GM21825 (cell line): ENCODE measurements around the gene ZNF773.
"Not testable (repeated sequence)": the region's sequence is repeated elsewhere in the genome, so short reads cannot be mapped to it uniquely, and the experiment has no call there.

Experiments used
- ATAC-seq: cut with Tn5 transposase; IDR thresholded peaks from one replicate; pipeline ENCODE4 v1.9.1; 2021; ENCODE audit warnings: mild to moderate bottlenecking, moderate library complexity; ENCODE audit not compliant: unreplicated experiment

ZNF773 gene

DNA sequence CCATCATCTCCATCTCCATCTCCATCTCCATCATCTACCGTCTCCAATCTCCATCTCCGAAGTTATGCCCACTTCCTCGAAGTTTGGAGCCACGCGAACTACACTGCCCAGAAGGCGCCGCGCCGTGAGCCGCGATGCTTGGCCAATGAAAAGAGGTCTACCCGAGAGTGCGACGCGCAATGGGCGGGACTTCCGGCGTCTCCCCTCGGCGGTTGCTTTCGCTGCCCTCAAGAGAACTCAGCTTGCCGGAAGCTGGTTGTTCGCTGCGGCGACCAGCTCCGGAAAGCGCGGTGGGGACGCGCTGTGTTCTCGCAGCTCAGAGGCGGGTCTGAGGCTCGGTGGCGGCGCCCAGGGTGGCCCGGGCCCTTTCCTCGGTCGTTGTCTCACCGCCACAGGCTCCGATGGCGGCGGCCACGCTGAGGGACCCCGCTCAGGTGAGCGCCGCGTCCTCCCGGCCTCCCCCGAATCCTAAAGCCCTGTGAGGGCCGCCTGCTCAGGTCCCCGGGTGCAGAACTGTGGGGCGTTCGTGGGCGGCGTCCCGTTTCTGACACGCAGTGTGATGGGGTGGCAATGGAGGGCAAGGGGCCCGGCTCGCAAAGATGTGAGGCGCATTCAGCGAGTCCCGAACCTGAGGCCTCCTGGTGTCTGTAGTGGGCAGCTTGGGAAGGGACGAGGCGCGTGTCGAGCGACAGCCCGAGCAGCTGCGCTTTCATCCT, at the start of gene ZNF773:
Gene ZNF773, plus strand, starts transcription at position 259 of the 716 bp plus-strand sequence. Its CDS starts 143 bp downstream, at position 402.
- ATAC-seq: peak; percentile 98

GRCh38 chr19:57452307-57452706, 47.4 kb upstream of the ZNF773 start:
- no peak for ATAC-seq

GRCh38 chr19:57465680-57466381, 33.9 kb upstream of the ZNF773 start:
- ATAC-seq: no peak

GRCh38 chr19:57466489-57466888, 33.2 kb upstream of the ZNF773 start:
- ATAC-seq: no peak

GRCh38 chr19:57473646-57474045, 26.1 kb upstream of the ZNF773 start:
- ATAC-seq: no peak

DNA sequence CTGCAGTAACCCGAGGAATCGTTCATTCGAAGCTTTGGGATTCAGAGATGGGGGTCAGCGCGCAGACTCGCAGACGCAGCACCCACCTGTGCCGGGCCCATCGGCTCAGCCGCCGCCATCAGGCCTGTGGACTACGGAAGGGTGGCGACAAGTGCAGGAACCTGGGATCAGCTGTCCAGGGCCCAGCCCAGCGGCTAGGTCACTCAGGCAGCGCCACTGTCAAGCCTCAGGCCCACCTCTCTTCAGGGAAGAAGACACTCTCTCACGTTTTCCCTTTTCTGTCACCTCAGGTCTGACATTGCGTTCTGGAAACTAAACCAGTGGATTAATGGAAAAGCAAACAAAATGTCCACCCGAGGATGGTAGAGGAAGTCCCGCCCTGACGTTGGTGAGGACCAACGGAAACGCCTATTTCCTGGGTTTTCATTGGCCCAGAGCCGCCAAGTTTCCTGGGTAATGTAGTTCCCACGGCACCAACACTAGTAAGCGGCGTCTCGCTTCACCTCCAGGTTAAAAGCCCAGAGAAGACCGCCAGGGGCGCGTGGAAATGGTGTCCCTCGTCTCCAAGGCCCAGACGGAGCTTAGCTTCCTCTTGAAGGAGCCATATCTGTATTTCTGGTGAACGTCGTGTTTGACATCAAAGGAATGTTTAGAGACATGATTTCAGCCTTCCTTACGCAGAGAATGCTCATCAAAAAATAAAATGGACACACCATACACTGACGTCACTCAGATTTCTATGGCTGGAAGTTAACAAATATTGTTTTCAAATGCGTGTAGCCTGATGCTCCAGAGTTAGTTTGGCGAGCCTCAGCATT, 22.3 kb upstream of the ZNF773 start, which contains the start of gene ZNF772:
Gene ZNF772, minus strand, starts transcription at position 376 of the 818 bp plus-strand sequence. Its CDS starts 257 bp downstream, at position 119.
- peak; percentile 95 for ATAC-seq

DNA sequence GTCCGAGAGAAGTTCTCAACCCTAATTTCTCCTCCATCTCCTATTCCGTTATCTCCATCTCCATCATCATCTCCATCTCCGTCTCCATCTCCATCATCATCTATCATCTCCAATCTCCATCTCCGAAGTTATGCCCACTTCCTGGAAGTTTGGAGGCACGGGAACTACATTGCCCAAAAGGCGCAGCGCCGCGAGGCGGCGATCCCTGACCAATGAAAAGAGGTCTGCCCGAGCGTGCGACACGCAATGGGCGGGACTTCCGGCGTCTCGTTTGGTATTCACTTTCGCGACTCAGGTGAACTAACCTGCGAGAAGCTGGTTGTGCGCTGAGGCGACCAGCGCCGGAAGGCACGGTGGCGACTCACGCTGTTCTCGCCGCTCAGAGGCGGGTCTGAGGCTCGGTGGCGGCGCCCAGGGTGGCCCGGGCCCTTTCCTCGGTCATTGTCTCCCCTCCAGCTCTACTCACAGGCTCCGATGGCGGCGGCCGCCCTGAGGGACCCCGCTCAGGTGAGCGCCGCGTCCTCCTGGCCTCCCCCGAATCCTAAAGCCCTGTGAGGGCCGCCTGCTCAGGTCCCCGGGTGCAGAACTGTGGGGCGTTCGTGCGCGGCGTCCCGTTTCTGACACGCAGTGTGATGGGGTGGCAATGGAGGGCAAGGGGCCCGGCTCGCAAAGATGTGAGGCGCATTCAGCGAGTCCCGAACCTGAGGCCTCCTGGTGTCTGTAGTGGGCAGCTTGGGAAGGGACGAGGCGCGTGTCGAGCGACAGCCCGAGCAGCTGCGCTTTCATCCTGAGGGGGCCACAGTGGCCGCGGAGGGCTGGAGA, 12.1 kb upstream of the ZNF773 start, which contains the start of gene ZNF419:
Gene ZNF419, plus strand, starts transcription at position 274 of the 822 bp plus-strand sequence. Its CDS starts 201 bp downstream, at position 475.
- ATAC-seq: peak; percentile 86

DNA sequence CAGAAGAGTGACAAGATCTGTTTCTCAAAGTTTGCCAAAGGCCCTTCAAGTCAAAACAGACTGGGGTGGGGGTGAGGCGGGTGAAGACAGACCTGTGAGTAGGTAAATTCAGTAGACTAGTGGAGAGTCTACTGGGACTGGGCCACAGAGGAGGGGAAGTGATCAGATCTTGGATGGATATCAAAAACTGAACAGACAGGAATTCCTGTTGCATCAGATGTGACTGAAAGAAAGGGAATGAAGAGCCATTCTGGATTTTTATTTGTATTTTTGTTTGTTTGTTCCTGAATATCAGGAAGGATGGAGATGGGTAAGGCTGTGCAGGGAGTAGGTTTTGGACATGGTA, 11.5 kb upstream of the ZNF773 start:
- not testable (repeated sequence) for ATAC-seq

DNA sequence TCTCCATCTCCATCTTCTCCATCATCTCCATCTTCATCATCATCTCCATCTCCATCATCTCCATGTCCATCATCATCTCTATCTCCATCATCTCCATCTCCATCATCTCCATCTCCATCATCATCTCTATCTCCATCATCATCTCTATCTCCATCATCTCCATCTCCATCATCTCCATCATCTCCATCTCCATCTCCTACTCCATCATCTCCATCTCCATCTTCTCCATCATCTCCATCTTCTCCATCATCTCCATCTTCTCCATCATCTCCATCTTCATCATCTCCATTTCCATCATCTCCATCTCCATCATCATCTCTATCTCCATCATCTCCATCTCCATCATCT, 432 bp upstream of the ZNF773 start:
- ATAC-seq: not testable (repeated sequence)

- not testable (repeated sequence) for ATAC-seq
Measured at GRCh38 chr19:57500400-57500799, 662 bp downstream of the ZNF773 start.

DNA sequence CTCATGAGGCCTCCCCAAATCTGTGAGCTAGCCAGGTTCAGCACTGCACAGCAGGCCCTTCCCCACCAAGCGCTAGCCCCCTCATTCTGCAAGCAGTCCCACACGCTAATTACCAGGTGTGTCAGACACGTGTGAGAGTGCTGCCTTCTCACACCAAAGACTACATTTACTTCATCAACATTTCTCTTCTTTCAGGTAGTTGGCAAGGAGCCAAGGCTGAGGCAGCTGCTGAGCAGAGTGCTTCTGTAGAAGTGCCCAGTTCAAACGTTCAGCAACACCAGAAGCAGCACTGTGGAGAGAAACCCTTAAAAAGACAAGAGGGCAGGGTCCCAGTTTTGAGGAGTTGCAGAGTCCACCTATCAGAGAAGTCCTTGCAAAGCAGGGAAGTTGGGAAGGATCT, 6.4 kb downstream of the ZNF773 start:
- no peak for ATAC-seq

DNA sequence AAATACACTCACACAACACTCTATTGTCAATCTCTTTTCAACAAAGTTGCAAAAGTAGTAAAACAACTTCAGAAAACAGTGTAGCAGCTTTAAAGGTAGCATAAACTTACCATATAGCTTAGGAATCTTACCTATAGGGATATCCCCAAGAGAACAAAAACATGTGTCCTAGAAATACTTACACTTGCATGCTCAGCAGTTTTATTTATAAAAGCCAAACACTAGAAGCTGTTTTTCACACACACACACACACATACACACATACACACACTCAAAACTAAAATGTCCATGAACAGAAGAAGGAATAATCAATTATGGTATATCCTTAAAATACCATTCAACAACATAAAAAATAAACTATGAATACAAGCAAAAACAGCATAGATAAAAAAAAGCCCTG, 11.7 kb downstream of the ZNF773 start:
- ATAC-seq: no peak

- ATAC-seq: no peak
Measured at GRCh38 chr19:57512845-57513244, 13.1 kb downstream of the ZNF773 start.

DNA sequence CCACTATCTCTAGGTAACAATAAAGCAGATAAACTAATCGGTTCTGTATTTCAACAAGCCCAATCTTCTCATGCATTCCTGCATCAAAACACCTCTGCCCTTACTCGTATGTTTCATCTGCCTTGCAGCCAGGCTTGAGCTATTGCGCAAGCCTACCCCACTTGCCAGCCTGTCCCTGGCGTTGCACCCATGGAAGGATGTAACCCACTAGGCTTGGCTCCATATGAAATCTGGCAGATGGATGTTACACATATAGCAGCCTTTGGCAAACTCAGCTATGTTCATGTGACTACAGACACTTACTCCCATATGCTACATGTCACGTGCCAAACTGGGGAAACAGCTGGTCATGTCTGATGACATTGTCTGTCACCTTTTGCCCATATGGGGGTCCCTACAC, 15.5 kb downstream of the ZNF773 start:
- no peak for ATAC-seq

- not testable (repeated sequence) for ATAC-seq
Measured at GRCh38 chr19:57518021-57518420, 18.3 kb downstream of the ZNF773 start.

DNA sequence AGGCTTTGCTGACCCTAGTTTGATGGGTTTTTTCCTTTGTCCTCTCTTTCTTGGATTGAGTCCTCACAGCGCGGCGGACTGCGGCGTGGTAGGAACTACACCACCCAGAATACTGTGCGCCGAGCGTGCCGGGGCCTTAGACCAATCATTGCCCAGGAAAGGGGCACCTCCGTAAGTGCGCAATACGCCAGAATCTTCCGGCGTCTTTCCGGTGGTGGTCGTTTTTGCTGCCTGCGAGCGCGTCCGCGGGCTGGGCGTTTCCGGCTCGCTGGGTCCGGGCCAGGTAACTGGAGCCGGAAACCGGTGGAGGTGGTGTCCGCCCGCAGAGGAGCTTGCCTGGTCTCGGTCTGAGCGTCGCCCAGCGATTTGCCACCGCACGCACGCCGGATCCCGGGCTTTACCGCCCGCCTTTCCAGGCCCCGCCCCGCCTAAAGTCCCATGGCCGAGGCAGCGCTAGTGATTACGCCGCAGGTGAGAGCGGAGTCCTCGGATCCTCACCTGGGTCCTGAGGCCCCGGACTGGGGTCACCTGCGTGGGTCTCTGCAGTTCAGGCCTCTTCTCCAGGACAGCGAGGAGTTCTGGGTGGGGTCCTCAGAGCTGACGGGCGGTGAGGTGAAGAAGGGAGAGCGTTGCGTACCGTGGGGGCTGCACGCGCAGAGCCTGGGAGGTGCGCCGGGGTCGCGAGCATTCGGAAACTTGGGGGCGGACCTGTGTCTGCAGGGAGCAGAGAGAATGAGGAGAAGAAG, 27.6 kb downstream of the ZNF773 start, which contains the start of gene ZNF549:
Gene ZNF549, plus strand, starts transcription at position 221 of the 746 bp plus-strand sequence. Its CDS starts 218 bp downstream, at position 439.
- peak; percentile 94 for ATAC-seq

- no peak for ATAC-seq
Measured at GRCh38 chr19:57537953-57538547, 38.3 kb downstream of the ZNF773 start.

DNA sequence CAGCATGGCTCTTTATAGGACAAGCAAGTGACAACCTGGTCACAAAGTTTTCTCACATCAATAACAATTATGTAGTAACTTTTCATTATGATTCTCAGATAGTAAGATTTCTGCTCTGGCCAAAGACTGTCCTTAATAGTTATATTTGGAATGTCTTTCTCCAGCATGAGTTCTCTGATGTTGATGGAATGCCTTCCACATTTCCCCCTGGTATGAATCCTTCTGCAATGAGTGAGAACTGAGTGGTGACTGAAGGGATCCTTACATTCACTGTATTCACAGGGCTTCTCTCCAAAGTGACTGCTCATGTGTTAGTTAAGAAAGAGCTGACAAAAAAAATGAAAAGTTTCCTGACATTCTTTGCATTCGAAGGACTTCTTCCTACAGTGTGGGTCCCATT, 46.8 kb downstream of the ZNF773 start:
- ATAC-seq: no peak

DNA sequence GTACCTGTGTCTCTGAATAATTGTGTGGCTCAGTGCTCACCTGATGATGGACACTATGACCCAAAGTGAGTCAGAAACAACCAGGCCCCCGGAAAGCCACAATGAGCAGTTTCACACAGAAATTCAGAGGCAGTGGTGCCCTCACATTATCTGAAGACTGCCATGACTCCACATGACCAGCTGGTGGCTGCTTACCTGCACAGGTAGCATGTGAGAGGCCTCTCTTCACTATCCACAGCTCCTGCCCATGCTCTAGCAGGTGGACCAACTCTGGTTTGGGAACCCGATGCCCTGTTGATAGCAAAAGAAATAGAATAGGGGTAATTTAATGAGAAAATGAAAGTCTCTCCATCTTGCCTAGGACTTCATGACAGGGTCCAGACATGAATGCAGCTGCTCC, 52.7 kb downstream of the ZNF773 start:
- no peak for ATAC-seq
